NCI-H345 treated with DMSO at 0.1 percent for 48 hours (cell line): ENCODE results near the gene BAG1.

ENCODE experiments used
- DNase-seq: peaks from one replicate; lab custom pipeline; 2025; ENCODE audit not compliant: unreplicated experiment; lab: John Stamatoyannopoulos, UW

Gene BAG1

DNA sequence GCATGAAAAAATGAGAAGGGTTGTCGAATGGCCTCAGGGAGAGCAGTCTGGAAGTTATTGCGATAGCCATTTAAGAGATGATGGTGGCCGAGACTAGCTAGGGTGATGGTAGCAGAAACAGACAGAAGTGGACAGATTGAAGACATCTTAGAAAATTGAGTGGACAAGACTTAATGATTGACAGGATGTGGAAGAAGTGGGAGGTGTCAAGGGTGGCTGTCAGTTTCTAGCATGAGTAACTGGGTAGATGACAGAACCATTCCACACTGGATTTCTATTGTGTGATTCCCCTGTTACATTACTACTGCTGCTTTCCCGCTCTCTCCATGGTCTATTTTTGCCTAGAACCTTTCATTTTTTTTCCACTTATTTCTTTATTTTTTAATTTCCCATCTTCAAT is 13.0 kb upstream of the BAG1 start:
- no peak for DNase-seq

DNA sequence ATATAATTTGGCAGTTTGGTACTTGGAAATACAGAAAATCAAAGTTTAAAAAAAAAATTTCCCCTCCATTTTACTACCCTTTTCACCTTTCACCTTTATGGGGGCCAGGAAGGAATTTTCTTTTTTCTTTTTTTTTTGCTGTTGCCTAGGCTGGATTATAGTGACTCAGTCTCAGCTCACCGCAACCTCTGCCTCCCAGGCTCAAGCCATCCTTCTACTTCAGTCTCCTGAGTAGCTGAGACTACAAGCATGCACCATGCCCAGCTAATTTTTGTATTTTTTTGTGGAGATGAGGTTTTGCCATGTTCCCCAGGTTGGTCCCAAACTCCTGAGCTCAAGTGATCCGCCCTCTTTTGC is 9.4 kb upstream of the BAG1 start:
- no peak for DNase-seq

DNA sequence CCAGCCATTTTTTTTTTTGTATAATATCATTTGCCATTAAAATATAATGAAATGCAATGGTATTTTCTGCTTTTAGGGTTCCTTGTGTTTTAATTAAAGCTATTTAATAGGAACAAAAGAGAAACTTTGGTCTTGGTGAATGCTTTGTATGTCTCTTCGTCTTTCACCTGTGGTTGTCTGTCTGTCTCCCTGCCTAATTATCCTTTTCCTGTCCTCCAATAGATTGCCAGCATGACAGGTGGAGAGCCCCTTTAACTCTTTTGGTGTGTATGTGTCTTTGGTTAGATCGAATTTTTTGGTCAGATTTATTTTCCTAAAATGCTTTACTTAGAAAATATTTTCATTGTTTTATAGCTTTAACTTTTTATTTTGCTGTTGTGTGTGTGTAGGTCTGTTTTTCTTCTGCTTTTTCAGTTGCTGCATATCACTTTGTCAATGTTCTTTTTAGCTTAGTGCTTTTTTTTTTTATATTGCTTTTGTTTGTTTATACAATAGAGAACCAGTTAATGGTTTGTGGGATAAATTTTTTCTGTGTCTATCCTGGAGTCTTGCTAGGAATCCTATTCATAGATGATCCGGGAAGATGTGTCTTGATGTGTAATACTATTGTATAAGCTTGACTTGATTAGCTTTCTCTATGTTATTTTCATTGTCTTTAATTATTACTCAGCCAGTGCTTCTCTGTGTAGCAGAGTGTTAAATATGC is 8.9 kb upstream of the BAG1 start:
- DNase-seq, result no peak

DNA sequence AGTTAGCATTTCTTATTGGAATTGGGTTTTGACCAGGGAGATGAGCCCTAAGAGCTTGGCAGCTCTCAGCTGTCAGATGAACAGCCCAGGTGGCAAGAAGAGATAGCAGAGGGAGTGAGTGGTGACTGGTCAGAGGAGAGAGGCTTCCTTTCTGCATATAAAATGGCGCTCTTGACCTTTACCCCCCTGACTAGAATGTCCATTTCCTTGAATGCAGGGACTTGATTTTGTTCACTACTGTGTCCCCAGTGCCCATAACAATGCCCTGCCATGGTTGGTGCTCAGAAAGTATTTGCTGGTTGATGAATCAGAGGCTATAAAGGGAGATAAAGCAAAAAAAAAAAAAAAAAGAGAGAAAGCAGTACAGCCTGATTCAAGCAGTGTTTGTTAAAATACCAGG is 7.6 kb upstream of the BAG1 start:
- DNase-seq, result no peak

DNA sequence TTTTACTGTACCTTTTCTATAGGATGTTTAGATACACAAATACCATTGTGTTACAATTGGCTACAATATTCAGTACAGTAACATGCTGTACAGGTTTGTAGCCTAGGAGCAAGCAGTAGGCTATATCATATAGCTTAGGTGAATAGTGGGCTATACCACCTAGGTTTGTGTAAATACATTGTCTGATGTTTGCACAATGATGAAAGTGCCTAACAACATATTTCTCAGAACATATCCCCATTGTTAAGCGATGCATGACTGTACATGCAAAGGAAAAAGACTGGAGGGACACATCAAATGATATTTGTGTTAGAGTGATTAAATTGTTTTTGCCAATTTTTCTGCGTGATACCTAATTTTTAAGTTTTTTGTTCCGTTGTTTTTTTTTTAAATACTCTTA is 5.6 kb upstream of the BAG1 start:
- no peak for DNase-seq

DNA sequence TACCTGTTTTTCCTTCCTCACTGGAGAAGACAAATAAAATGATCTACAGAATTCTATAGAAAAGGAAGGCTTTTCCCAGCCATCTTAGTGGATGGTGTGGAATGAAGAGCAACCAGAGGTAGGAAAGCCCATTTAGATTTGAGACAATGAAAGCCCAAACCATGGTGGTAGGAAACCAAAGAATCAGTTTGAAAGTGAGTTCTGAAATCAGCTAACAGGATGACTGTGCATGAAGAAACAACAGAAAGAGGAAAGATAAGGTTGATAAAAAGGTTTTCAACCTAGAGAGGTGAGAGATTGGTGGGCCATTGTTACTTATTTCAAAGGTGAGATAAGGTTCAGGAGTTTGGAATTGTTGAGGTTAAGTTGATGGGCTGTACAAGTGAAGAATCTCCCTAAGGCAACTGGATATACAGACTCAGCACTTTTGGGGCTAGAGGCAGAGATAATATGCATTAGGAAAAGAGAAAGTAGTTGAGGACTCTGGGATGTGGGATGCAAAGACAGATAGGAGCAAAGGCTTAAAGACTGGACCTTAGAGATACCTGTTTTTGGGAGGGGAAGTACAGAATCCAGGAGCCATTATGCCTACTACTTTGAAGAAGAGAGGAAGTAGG is 2.8 kb upstream of the BAG1 start:
- DNase-seq, result no peak

DNA sequence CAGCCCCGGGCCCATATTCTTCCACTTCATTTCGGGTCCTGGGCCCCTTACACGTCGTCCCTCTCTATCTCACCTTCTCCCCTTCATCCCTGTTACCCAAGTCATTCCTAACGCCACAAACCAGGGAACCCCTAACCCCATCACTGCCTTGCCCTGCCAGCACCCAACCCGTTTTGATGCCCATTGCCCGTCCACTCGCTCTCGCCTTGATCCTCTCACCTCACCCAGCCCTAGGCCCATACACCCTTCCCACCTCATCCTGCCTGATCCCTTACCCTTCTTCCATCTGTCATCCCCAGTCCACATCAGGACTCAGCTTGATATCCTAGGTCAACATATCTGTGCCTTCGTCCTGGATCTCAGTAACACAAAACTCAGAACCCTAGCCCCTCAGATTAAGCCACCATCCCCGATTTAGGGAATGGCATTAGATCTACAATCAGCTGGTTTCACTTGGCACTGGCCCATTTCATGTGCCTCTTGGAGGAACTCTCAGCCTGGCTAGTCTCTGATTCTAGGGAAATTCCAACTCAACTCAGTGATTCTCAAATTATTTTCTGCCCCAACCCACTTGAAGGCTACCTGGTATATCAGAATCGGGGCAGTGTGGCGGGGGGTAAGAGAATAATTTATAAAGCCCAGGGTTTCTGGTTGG is 830 bp upstream of the BAG1 start:
- no peak for DNase-seq

DNA sequence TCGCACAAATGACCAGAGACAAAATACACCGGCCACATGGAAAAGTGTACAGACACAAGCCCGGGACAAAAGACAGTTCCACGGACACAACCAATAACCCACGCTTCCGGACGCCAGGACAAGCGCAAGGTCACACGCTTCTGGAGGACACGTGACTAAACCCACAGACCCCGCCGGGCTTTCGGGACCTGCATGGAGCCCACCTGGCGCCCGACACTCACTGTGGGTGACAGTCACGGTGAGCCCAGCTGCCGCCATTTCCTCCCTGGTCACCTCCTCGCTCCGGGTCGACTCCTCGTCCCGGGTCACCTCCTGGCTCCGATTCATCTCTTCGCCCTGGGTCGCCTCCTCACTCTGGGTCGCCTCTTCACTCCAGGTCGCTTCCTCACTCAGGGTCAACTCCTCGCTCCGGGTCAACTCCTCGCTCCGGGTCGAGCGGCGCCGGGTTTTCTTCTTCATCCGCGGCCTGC is 470 bp downstream of the BAG1 start:
- DNase-seq, result no peak

DNA sequence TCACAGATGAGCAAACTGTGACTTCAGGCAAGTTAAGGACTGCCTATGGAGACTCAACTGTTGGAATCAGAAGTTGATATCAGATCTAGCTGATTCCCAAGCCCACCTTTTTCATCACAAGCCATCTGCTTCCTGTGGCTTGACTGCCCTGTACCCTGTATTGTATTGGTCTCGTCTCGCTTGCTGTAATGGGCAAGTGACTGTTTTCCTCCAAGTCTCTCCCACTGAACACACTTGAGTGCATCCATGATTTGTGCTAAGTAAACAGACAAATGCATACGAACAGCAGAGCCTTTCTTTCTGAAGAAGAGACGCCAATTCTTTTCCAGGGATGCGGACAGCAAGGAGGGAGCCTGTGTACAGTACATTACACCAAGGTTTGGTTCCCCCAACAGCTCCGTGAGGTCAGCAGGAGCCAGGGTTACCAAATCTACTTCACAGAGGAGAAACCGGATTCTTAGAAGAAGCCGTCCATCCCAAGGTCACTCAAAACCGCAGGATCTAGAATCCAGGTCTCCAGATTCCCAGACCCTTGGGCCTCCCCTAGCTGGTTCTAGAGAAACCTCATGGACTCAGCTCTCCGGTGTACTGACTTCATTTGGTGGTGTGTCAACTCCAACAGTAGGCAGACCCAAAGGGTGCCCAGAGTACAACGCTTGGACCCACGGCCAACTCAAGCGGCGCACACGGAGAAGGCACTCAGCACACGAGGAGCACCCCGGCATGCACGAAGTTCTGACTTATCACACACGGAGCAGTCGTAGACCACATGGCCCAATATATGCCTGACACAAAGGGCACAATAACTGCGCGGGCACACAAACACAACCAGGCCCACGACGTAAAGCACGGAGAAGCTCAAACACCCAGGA is 1.1 kb downstream of the BAG1 start:
- DNase-seq, result peak; percentile 2

DNA sequence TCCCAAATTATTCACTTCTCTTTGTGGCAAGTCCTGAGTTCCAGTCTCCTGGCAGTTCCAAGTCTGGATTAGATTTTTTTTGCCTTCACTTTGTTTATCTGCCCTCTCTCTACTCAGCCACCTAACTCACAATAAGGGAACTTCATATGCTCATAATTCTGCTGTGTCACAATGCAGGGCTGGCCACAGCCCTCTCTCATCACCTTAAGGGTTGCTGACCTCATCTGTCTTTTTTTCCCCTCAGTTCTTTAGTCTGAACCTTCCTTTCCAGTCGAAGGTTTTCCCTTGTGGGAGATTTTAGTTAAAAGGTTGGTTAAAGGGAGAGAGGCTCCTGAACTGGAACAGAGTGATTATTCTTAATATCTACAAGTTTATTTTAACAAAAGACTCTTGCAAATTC is 4.1 kb downstream of the BAG1 start:
- no peak for DNase-seq

DNA sequence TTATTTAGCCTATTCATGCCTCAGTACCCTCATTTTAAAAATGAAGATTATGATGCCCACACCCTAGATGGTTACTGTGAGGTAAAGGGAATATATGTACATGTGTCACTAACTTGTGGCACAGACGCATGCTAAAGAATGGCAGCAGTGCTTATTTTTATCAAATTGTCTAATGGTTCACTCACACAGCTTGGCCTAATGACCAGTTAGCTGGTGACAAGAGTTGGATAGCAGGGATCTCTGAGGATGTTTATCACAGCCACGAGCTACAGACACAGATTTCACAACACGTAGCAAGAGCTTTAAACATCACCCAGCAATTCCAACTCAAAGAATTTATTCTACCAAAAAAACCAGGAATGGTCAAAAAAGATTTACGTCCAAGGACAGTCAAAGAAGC is 7.2 kb downstream of the BAG1 start:
- no peak for DNase-seq

DNA sequence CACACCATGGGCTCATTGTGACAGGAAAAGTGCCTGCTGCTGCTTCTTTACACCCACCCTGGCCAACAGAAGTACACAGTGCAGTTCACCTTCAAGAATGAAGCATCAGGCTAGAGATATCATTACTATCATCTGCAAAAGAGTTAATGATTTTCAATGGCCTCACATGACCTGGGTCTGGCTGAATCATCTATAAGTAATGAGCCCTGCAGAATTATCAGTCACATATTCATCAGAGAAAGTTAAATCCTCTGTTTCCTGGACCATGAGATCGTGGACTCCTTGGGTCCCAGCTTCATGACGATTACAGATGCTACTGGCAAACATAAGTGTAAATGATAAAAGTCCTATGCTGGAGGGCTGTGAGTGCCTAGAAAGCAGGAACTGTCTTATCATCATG is 8.3 kb downstream of the BAG1 start:
- DNase-seq, result no peak

DNA sequence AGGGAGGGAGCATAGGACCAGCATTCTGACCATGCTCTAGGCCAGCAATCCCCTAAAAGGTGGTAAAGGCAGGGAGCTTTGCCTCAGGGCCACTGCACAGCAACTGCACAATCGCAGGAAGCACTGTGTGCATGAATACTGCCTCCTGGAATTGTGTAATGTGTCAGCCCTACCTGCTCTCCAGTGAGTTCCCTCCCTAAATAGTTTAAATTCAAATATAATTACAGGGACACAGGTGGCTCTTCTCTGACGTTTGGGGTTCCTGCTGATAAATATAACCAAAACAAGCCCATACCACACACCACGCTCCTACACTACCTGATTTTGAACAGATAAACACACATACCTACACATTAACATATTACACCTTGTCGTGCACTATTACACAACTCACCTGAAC is 9.0 kb downstream of the BAG1 start:
- DNase-seq, result no peak

DNA sequence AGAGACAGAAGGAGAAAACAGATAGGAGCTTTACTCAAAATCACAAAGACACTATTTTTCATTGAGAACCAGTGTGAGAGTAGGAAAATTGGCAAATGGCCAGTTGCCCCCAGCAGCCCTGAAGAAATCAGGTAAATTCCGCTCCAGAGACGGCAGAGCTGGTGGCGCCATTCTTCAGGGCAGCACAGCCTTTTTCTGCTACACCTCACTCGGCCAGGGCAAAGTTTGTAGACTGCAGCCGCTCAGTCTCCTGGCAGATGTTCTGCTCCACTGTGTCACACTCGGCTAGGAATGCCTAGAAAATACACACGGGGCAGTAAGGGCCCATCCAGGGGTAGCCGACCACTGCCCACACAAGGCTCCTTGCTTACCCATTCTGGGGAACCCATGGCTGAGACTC is 9.5 kb downstream of the BAG1 start:
- no peak for DNase-seq

DNA sequence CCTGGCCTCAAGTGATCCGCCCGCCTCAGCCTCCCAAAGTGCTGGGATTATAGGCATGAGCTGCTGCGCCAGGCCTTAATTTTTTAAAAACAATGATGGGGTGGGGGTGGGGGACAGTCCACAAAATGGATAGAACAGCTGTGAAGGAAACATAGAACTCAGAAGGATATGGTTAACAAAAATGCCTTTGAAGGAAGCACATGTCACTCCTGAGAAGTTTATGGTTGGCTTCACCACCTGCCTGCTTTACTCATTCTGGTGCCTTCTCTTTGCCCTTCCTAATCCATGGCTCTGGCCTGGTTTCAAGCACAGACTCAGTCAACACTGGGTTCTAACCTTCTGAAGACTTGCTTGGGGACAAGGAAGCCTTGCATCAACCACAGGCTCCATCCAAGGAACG is 10.3 kb downstream of the BAG1 start:
- DNase-seq, result no peak

DNA sequence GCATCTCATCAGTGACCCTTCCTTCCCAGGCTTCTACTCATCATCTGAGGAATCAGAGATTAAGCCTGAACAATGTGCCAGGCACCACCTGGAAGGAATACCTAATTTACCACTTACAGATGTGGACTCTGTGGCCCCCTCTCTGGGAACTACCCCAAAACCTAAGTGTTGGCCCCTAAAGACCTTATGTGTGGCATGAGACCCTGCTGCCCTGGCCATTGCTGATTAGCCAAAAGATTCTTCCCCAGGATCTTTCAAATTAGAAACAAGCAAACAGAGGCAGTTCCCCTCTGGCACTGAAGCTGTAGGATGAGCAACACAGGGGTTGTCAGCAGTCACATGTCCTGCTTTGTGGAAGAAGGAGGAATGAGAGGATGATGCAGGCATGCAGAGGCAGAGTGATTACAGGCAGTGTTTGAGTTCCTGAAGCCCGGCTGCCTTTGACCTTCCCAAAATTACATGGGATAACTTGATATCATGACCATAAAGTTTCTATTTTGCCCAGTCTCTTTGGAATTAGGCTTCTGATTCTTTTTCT is 14.0 kb downstream of the BAG1 start:
- no peak for DNase-seq

DNA sequence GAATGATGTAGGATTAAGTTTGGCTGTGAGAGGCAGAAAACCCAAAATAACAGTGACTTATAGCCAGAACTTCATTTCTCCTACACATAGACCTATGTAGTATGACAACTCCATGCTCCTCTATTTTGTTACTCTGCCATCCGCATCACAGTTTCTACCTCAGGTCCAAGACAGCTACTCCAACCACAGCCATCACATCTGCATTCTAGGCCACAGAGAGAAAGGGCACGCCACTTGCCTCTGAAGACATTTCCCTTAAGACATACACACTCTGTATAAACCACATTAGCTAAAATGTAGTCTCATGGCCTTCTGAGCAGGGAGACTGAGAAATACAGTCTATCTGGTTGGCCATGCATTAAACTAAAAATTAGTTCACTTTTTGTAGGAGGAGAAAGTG is 14.5 kb downstream of the BAG1 start:
- DNase-seq, result no peak

DNA sequence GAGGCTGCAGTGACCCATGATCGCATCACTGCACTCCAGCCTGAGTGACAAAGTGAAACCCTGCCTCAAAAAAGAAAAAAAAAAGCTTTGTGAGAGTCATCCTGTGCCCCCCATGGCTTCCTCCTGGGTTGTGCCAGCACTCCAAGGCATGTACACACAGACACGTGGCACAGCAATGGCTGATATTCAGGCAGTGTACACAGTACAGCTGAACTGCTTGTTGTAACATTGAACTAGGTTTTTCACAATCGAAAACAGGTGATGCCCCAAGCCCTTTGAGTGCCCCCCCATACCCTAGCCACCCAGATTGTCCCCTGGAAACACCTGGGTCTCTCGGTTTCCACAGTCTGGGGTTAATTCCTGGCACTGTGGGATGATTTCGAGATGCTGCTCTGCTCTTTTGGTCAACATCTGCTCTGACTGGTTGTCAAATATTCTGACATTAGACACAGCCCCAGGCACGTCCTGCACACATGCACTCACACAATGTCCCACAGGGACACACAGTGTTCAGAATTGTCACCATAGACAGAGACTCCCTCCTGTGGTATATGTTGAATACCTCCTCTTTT is 15.3 kb downstream of the BAG1 start:
- DNase-seq, result no peak

DNA sequence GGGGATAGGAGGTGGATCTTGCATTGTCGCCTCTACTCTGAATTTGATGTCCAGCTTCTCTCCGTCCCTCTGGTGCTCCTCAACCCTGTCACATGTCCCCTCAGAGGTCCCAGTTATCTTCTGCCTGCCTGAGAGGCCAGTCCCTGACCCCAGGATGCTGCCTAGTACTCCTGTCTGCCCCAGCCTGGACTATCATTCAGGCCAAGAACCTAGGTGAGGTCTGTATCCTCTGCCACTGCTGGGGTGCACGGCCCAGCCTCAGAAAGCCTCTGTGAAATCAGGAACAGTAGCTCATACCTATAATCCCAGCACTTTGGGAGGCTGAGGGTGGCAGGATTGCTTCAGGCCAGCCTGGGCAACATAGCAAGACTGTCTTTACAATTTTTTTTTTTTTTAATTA is 15.9 kb downstream of the BAG1 start:
- no peak for DNase-seq

DNA sequence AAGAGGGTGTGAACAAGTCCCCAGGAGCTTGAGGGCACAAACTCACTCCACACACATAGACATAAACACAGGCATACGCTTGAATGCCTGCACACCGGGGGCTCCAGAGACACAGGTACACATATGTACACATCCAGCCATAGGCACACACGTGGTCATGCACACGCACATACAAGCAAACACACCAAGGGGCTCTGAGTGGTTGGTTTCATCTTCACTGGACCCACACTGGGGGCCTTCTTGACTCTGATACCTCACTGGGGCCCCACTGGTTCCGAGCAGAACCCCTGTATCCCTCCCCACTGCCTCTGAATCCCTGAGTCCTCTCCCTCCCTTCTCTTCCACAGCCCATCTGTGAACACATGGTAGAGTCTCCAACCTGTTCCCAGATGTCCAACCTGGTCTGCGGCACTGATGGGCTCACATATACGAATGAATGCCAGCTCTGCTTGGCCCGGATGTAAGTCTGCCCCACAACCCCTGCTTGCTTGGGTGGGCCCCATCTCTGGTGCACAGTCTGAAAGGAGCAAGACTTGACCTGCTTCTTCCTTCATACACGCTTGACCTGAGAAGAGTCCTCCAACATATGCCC is 18.1 kb downstream of the BAG1 start:
- no peak for DNase-seq

DNA sequence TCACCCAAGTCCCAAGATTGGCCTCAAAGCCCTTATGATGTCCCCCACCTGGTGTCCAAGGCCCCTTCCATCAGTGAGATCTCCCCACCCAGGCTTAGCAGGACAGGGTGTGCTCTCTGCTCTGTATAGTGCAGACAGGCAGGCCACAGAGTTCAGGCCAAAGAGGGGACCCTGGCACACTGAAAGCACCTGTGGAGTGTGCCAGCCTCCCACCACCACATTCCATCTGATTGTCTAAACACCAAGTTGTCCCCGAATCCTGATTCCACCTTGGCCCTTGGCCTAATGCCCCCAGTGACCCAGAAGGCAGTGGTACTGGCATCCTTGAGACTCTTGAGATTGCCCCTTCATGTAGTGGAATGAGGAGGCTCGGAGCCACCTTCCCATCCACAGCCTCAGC is 19.2 kb downstream of the BAG1 start:
- no peak for DNase-seq
